ENCODE data around the gene BBS9. TPM values are rescaled to one million over a fixed set of nuclear protein-coding genes. Genes with fewer than 3 reads are reported as not detected.

Gene BBS9
- total RNA-seq, 1 experiment from 2014 or later, result 4.7 TPM

DNA sequence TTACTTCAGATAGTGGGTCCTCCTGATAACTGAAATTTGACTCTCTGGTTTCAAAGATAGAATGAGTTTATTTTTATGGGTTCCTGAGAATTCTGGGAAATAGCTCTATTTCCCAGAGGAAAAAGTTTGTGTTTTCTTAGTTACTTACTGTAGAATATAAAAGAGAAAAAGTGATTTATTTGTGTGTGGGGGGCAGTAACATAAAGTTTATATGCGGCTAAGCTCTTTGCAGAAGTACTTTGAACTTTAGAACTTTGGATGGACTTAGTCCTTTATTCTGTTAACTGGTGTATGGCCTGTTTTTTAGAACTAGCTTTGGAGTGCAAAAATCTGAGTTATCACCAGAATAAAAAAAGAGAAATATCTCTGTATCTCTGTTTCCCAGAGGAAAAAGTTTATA, 157.1 kb downstream of the BBS9 start:
- Histone ChIP-seq H3K4me3 (ENCODE audit: low read depth, low read length) (no peak overlapping the region), H3K9me3 (no peaks in the 10 kb centered on the region), H3K27me3 (replicated peaks; ENCODE audit: control insufficient read depth, insufficient read depth, low read length) (no peaks in the 10 kb centered on the region), H3K4me1 (no peaks in the 10 kb centered on the region), H3K36me3 (ENCODE audit: control insufficient read depth, insufficient read depth, low read length) (no peaks in the 10 kb centered on the region)
- Mint-ChIP-seq H3K36me3 (ENCODE audit: insufficient read depth, unreplicated experiment) (no peaks in the 10 kb centered on the region), H3K4me1 (ENCODE audit: low read depth, unreplicated experiment) (no peaks in the 10 kb centered on the region), H3K27me3 (ENCODE audit: insufficient read depth, unreplicated experiment) (peaks cover 2% of the 10 kb centered on the region), H3K27ac (ENCODE audit: unreplicated experiment) (no peak overlapping the region), H3K9me3 (ENCODE audit: unreplicated experiment) (no peaks in the 10 kb centered on the region), H3K4me3 (ENCODE audit: unreplicated experiment) (no peak overlapping the region)
- POLR2A ChIA-PET, result no interaction called here
- DNase-seq, result no peak
- TF ChIP-seq, protein P1, sequence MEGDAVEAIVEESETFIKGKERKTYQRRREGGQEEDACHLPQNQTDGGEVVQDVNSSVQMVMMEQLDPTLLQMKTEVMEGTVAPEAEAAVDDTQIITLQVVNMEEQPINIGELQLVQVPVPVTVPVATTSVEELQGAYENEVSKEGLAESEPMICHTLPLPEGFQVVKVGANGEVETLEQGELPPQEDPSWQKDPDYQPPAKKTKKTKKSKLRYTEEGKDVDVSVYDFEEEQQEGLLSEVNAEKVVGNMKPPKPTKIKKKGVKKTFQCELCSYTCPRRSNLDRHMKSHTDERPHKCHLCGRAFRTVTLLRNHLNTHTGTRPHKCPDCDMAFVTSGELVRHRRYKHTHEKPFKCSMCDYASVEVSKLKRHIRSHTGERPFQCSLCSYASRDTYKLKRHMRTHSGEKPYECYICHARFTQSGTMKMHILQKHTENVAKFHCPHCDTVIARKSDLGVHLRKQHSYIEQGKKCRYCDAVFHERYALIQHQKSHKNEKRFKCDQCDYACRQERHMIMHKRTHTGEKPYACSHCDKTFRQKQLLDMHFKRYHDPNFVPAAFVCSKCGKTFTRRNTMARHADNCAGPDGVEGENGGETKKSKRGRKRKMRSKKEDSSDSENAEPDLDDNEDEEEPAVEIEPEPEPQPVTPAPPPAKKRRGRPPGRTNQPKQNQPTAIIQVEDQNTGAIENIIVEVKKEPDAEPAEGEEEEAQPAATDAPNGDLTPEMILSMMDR (IDR thresholded peaks at IDR 0.05; ENCODE audit: insufficient read depth in 1 of 2, low read depth in 1 of 2, low read length in 1 of 2, severe bottlenecking in 1 of 2, unreplicated experiment in 1 of 2), result no peak
- BruUV-seq (replicated peaks), result no TSS peak
- CTCF ChIA-PET, result no interaction called here
- intact Hi-C loops (cut with micrococcal nuclease; ENCODE audit: unreplicated experiment), result no loop called here

DNA sequence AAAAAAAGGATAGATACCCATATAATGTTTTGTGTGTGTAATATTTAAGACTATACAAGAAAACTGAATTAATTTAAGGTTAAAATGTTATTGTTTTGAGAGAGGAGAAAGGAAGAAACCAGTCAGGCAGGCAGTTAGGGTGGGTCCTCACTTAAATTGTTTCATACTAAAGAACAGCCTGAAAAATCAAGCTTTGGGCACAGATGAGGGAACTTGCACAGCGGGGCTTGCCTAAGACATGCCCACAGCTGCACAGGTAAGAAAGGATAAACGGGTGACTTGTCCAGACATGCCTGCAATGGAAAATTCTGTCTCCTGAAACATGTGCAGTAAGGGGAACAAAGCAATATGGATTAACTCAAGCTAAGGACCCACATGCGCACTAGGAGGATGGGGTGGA, 158.4 kb downstream of the BBS9 start:
- DNase-seq, result no peak
- Mint-ChIP-seq H3K4me3 (ENCODE audit: unreplicated experiment) (no peak overlapping the region), H3K9me3 (ENCODE audit: unreplicated experiment) (no peaks in the 10 kb centered on the region), H3K27me3 (ENCODE audit: insufficient read depth, unreplicated experiment) (peaks cover 2% of the 10 kb centered on the region), H3K36me3 (ENCODE audit: insufficient read depth, unreplicated experiment) (no peaks in the 10 kb centered on the region), H3K4me1 (ENCODE audit: low read depth, unreplicated experiment) (no peaks in the 10 kb centered on the region), H3K27ac (ENCODE audit: unreplicated experiment) (no peak overlapping the region)
- H3K4me3 ChIP-seq (ENCODE audit: low read depth, low read length), result no peak overlapping the region
- TF ChIP-seq, protein P1 (IDR thresholded peaks at IDR 0.05; ENCODE audit: insufficient read depth in 1 of 2, low read depth in 1 of 2, low read length in 1 of 2, severe bottlenecking in 1 of 2, unreplicated experiment in 1 of 2), result no peak
- intact Hi-C loops (cut with micrococcal nuclease; ENCODE audit: unreplicated experiment), result no loop called here
- POLR2A ChIA-PET, result no interaction called here
- CTCF ChIA-PET, result no interaction called here
- no peaks in the 10 kb centered on the region for H3K9me3 ChIP-seq
- no peaks in the 10 kb centered on the region for H3K4me1 ChIP-seq
- no peaks in the 10 kb centered on the region for H3K36me3 ChIP-seq (ENCODE audit: control insufficient read depth, insufficient read depth, low read length)
- no peaks in the 10 kb centered on the region for H3K27me3 ChIP-seq (replicated peaks; ENCODE audit: control insufficient read depth, insufficient read depth, low read length)
- BruUV-seq (replicated peaks), result no TSS peak

DNA sequence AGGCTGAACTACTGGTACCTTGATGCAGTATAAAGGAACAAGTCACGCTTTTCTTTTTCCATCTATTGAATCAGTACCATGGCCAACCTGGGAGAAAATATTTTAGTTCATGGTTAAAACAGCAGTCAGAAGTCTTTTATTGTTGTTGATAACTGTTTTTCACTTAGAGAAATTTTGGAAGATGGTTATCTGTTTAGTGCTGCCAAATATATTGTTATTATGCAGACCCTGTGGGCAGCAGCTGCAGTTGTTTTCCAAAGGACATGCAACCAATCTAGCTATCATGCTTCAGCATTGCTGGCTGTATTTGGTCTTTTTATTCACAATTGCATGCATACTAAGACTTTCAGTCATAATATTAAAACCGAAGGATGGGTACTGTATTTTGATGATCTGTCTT, 169.5 kb downstream of the BBS9 start:
- Histone ChIP-seq H3K4me1 (no peaks in the 10 kb centered on the region), H3K36me3 (ENCODE audit: control insufficient read depth, insufficient read depth, low read length) (no peaks in the 10 kb centered on the region), H3K27me3 (replicated peaks; ENCODE audit: control insufficient read depth, insufficient read depth, low read length) (no peaks in the 10 kb centered on the region), H3K9me3 (peaks cover 12% of the 10 kb centered on the region), H3K4me3 (ENCODE audit: low read depth, low read length) (no peak overlapping the region)
- Mint-ChIP-seq H3K27ac (ENCODE audit: unreplicated experiment) (no peak overlapping the region), H3K4me3 (ENCODE audit: unreplicated experiment) (no peak overlapping the region), H3K9me3 (ENCODE audit: unreplicated experiment) (peaks cover 31% of the 10 kb centered on the region), H3K4me1 (ENCODE audit: low read depth, unreplicated experiment) (no peaks in the 10 kb centered on the region), H3K36me3 (ENCODE audit: insufficient read depth, unreplicated experiment) (no peaks in the 10 kb centered on the region), H3K27me3 (ENCODE audit: insufficient read depth, unreplicated experiment) (peaks cover 4% of the 10 kb centered on the region)
- TF ChIP-seq, protein P1 (IDR thresholded peaks at IDR 0.05; ENCODE audit: insufficient read depth in 1 of 2, low read depth in 1 of 2, low read length in 1 of 2, severe bottlenecking in 1 of 2, unreplicated experiment in 1 of 2), result no peak
- BruUV-seq (replicated peaks), result no TSS peak
- CTCF ChIA-PET, result no interaction called here
- POLR2A ChIA-PET, result no interaction called here
- DNase-seq, result no peak
- intact Hi-C loops (cut with micrococcal nuclease; ENCODE audit: unreplicated experiment), result no loop called here
